Natural killer cell (primary cell): ENCODE measurements around the gene TIMM8B. TPM values are rescaled to one million over a fixed set of nuclear protein-coding genes. Genes with fewer than 3 reads are reported as not detected.
A peak's percentile ranks its signal among the peaks of the same experiment; 100 is the strongest.

ENCODE experiments used
- ATAC-seq, 3 donors: fragments of 150-1000 bp in 2 of 3; fragments of 200-7000 bp in 1 of 3; cut with Tn5 transposase; 1 replicate in 1 of 3; 2 replicates in 2 of 3; pipeline ENCODE4 v1.10.0; 2021; ENCODE audit warnings: mild to moderate bottlenecking in 2 of 3, moderate library complexity in 2 of 3
- DNase-seq, 2 donors: peaks; one replicate each; pipeline versions ENCODE4 v3.0.0 to v3.0.0-alpha.2; 2013 to 2021; ENCODE audit warnings: mixed read lengths in 1 of 2
- H3K27ac ChIP-seq: one replicate; pipeline ENCODE4 v1.5.1; 2013; ENCODE audit warnings: mild to moderate bottlenecking, low read length
- H3K27me3 ChIP-seq: one replicate; pipeline ENCODE4 v1.6.1; 2013; ENCODE audit warnings: low read length; ENCODE audit not compliant: control insufficient read depth, insufficient read depth
- H3K36me3 ChIP-seq: one replicate; pipeline ENCODE4 v1.6.1; 2013; ENCODE audit warnings: low read length; ENCODE audit not compliant: control insufficient read depth, insufficient read depth
- H3K4me1 ChIP-seq: one replicate; pipeline ENCODE4 v1.6.1; 2013; ENCODE audit warnings: low read length; ENCODE audit not compliant: control insufficient read depth, insufficient read depth
- H3K4me3 ChIP-seq: one replicate; pipeline ENCODE4 v1.5.1; 2013; ENCODE audit warnings: low read length
- H3K9me3 ChIP-seq: one replicate; pipeline ENCODE4 v1.6.1; 2013; ENCODE audit warnings: low read length; ENCODE audit not compliant: control insufficient read depth, insufficient read depth
- H3K27ac Mint-ChIP-seq, 2 donors: one replicate each; pipeline ENCODE4 v1.8.0; 2022; ENCODE audit warnings: mild to moderate bottlenecking in 2 of 2, mixed read lengths in 2 of 2, moderate library complexity in 1 of 2
- H3K27me3 Mint-ChIP-seq, 2 donors: one replicate each; pipeline ENCODE4 v1.8.0; 2022; ENCODE audit warnings: low read depth in 2 of 2, mixed read lengths in 2 of 2
- H3K36me3 Mint-ChIP-seq: one replicate; pipeline ENCODE4 v1.8.0; 2022; ENCODE audit warnings: mixed read lengths
- H3K4me1 Mint-ChIP-seq, 2 donors: one replicate each; pipeline ENCODE4 v1.8.0; 2022; ENCODE audit warnings: mixed read lengths in 2 of 2
- H3K4me3 Mint-ChIP-seq: one replicate; pipeline ENCODE4 v1.8.0; 2022; ENCODE audit warnings: mild to moderate bottlenecking, moderate library complexity, mixed read lengths
- H3K9me3 Mint-ChIP-seq, 2 donors: one replicate each; pipeline ENCODE4 v1.8.0; 2022; ENCODE audit warnings: mixed read lengths in 2 of 2
- WGBS: methylation state at CpG from one replicate; pipeline ENCODE4 v1.1.7; 2013; ENCODE audit warnings: missing lambda C conversion rate; ENCODE audit not compliant: insufficient coverage; 5-methylcytosine and 5-hydroxymethylcytosine counted together
- intact Hi-C: fragments of 100-400 bp; cut with micrococcal nuclease; formaldehyde crosslinking; loops from one replicate; pipeline ENCODE4 v1.14.2; 2022
- total RNA-seq, 4 donors: library from RNA; stranded (reverse); fragments of 120-200 nt in 1 of 4; gene quantifications; one replicate each; pipeline versions ENCODE4 v1.2.3 to v1.2.4, GENCODE V29; 2013 to 2022
- TF ChIP-seq, protein P1 (sequence below): fragments of 200-600 bp; IDR thresholded peaks from one replicate; pipeline ENCODE4 v1.8.0; 2022; ENCODE audit warnings: antibody characterized with exemption

The TIMM8B gene
- total RNA-seq, 3 donors from 2014 or later (not counting 1 experiment from before 2014, with no cell fraction given) = 14.6 to 17.8 (median 17.0) TPM

DNA sequence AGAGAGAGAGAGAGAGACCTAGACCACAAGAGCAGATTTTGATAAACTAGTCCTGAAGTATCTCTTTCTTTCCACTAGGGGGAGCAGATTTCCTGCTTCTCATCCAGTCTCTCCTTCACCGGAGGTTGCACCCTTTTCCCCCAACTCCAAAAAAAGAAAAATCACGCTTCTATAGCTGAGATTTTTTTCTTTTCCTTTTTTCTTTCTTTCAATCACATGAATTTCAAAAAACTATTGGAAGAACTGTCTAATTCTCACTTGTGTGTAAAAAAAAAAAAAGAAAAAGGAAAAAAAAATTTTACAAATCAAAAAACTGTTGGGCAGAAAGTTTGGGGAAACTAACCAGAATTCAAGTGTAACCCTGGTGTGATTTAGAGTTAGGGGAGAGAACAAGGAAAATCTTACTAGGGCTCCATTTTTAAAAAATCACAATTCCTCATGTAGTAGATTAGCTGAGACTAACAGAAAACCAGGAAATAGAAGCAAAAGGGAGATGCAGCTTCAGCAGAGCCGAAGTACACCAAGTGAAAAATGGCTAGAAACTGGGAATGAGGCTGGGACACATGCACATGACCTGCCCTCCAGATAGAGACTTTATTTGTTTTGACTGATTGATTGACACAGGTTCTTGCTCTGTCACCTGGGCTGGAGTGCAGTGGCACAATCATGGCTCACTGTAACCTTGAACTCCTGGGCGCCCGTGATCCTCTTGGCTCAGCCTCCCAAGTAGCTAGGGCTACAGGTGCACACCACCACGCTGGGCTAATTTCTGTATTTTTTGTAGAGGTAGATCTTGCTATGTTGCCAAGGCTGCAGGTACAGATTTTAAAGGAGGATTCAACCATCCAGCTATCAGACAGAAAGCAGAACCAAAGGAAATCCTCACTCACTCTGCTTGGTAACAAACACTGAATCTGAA lies 27.2 kb upstream of the TIMM8B start:
- Histone ChIP-seq H3K4me1 (no peaks in the 10 kb centered on the region), H3K27me3 (no peaks in the 10 kb centered on the region), H3K27ac (no peak overlapping the region), H3K9me3 (no peaks in the 10 kb centered on the region), H3K36me3 (no peaks in the 10 kb centered on the region), H3K4me3 (no peak overlapping the region)
- no peak overlapping the region for H3K27ac Mint-ChIP-seq
- no peaks in the 10 kb centered on the region for H3K27me3 Mint-ChIP-seq
- peak overlapping the region; percentile 17 for H3K4me3 Mint-ChIP-seq
- ATAC-seq (peak; percentile 69 to 78 (median 77)), DNase-seq (peak in 1 of 2 donors; percentile 67)
- WGBS = 72% methylated on average over 5 of the region's 6 CpGs
- intact Hi-C loops = loop anchor here (1.0 kb wide), 2 partner anchors 62 to 167 kb away; partner anchors contain the start of gene BCO2
- TF ChIP-seq, protein P1, sequence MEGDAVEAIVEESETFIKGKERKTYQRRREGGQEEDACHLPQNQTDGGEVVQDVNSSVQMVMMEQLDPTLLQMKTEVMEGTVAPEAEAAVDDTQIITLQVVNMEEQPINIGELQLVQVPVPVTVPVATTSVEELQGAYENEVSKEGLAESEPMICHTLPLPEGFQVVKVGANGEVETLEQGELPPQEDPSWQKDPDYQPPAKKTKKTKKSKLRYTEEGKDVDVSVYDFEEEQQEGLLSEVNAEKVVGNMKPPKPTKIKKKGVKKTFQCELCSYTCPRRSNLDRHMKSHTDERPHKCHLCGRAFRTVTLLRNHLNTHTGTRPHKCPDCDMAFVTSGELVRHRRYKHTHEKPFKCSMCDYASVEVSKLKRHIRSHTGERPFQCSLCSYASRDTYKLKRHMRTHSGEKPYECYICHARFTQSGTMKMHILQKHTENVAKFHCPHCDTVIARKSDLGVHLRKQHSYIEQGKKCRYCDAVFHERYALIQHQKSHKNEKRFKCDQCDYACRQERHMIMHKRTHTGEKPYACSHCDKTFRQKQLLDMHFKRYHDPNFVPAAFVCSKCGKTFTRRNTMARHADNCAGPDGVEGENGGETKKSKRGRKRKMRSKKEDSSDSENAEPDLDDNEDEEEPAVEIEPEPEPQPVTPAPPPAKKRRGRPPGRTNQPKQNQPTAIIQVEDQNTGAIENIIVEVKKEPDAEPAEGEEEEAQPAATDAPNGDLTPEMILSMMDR = peak; percentile 79
- H3K9me3 Mint-ChIP-seq = no peaks in the 10 kb centered on the region
- no peaks in the 10 kb centered on the region for H3K36me3 Mint-ChIP-seq
- H3K4me1 Mint-ChIP-seq = peaks cover 4 to 5% of the 10 kb centered on the region in 2 donors

DNA sequence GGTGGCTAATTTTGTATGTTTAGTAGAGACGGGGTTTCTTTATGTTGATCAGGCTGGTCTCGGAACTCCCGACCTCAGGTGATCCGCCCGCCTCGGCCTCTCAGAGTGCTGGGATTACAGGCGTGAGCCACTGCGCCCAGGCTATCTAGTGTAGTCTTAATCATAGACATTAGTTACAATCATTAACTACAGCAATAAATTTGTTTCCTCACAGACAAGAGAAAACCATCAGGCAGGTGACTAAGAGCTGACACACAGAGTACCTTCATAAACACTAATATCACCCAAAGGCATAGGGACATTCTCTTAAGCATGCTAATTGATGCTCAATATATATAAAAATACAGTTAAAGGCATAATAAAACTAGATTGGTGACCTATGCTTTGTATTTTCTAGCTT lies 19.5 kb upstream of the TIMM8B start:
- H3K27ac ChIP-seq = no peak overlapping the region
- no peaks in the 10 kb centered on the region for H3K27me3 ChIP-seq
- intact Hi-C loops = no loop called here
- no peaks in the 10 kb centered on the region for H3K36me3 ChIP-seq
- Mint-ChIP-seq H3K4me1 (no peaks in the 10 kb centered on the region), H3K36me3 (no peaks in the 10 kb centered on the region), H3K9me3 (no peaks in the 10 kb centered on the region), H3K4me3 (no peak overlapping the region), H3K27me3 (no peaks in the 10 kb centered on the region), H3K27ac (no peak overlapping the region)
- no peak for DNase-seq
- no peaks in the 10 kb centered on the region for H3K9me3 ChIP-seq
- 97% methylated on average over 8 of the region's 8 CpGs for WGBS
- no peak for ATAC-seq
- TF ChIP-seq, protein P1 = no peak
- H3K4me3 ChIP-seq = no peak overlapping the region
- no peaks in the 10 kb centered on the region for H3K4me1 ChIP-seq

DNA sequence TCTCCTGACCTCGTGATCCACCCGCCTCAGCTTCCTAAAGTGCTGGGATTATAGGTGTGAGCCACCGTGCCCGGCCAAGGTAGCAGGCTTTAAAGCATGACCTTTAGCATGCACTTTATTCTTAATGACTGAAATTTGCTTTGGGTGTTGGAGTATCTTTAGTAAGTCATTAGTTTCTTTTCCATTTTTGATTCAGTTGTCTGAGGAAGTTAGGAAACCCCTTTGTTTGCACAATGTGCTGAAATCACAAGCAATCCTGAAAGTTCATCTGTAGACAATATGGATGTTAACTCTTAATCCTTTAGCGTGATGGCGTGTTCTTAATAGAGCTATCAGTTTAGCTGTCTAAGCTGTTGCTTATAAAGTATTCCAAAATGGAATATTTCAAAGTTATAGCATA lies 16.9 kb upstream of the TIMM8B start:
- no peaks in the 10 kb centered on the region for H3K27me3 ChIP-seq
- Mint-ChIP-seq H3K27me3 (no peaks in the 10 kb centered on the region), H3K36me3 (no peaks in the 10 kb centered on the region), H3K27ac (no peak overlapping the region), H3K4me3 (no peak overlapping the region), H3K9me3 (no peaks in the 10 kb centered on the region), H3K4me1 (no peaks in the 10 kb centered on the region)
- intact Hi-C loops = no loop called here
- TF ChIP-seq, protein P1 = no peak
- H3K4me1 ChIP-seq = no peaks in the 10 kb centered on the region
- no peaks in the 10 kb centered on the region for H3K36me3 ChIP-seq
- no peaks in the 10 kb centered on the region for H3K9me3 ChIP-seq
- 94% methylated on average over 6 of the region's 6 CpGs for WGBS
- no peak for ATAC-seq
- DNase-seq = no peak
- H3K4me3 ChIP-seq = no peak overlapping the region
- H3K27ac ChIP-seq = no peak overlapping the region
